K562 (cell line): ENCODE data around the gene DRICH1.

Source experiments
- CTCF ChIP-seq, 3 experiments: IDR thresholded peaks in 2 of 3; conservative IDR thresholded peaks in 1 of 3; 2 replicates each; pipeline ENCODE4 v1.5.1; 2011 to 2012; ENCODE audit warnings: low read length in 3 of 3, mild to moderate bottlenecking in 3 of 3, control low read depth in 2 of 3, improper control_type of control experiment in 1 of 3, inconsistent platforms in 1 of 3, low read depth in 1 of 3, mixed read lengths in 1 of 3, moderate library complexity in 1 of 3; ENCODE audit not compliant: insufficient read depth in 2 of 3
- POLR2A ChIP-seq: fragments of 450-650 bp; conservative IDR thresholded peaks from 2 replicates; pipeline ENCODE4 v1.6.1; 2016
- SMAD3 ChIP-seq: fragments of 450-650 bp; formaldehyde crosslinking; conservative IDR thresholded peaks from 2 replicates; pipeline ENCODE4 v1.4.0; 2020; ENCODE audit warnings: mild to moderate bottlenecking
- STAT5B ChIP-seq: fragments of 250-450 bp; sonication (Bioruptor Pico); IDR thresholded peaks from 2 replicates; pipeline ENCODE4 v1.8.0; 2021; ENCODE audit warnings: mild to moderate bottlenecking, inconsistent platforms

- no peak for TF ChIP-seq CTCF (IDR thresholded peaks at IDR 0.05 in 2 of 3, conservative IDR thresholded peaks at IDR 0.05 in 1 of 3; ENCODE audit: insufficient read depth in 2 of 3, low read depth in 1 of 3, low read length in 3 of 3)
- no peak for TF ChIP-seq STAT5B (CRISPR knock-in tag)
- TF ChIP-seq SMAD3 = no peak
- no peak for TF ChIP-seq POLR2A
Observed at GRCh38 chr22:23578306-23578705, 53.8 kb downstream of the DRICH1 start.
